CD4-positive, alpha-beta memory T cell (primary cell): Measurements from ENCODE around the gene RAD17. TPM values are rescaled to one million over a fixed set of nuclear protein-coding genes. Genes with fewer than 3 reads are reported as not detected.

Experiments used
- CTCF ChIA-PET: fragments of 350-600 bp; sonication (Branson Sonifier 250); formaldehyde crosslinking; loops from one replicate; lab custom pipeline; 2021; ENCODE audit warnings: inconsistent platforms; ENCODE audit not compliant: partially characterized antibody; lab: Charles Lee
- POLR2A ChIA-PET: fragments of 350-600 bp; sonication (Branson Sonifier 250); formaldehyde crosslinking; loops from one replicate; lab custom pipeline; 2021; ENCODE audit not compliant: partially characterized antibody; lab: Charles Lee
- DNase-seq, 5 donors: peaks; one replicate each; pipeline versions ENCODE4 v3.0.0 to v3.0.0-alpha.2; 2020 to 2022; ENCODE audit warnings: mixed read lengths in 1 of 5
- H3K27ac ChIP-seq: one replicate; pipeline ENCODE4 v1.7.0; 2013; ENCODE audit warnings: low read depth, low read length
- H3K27me3 ChIP-seq: 2 replicates; pipeline ENCODE4 v1.7.0; 2013; ENCODE audit warnings: mild to moderate bottlenecking, low read length, moderate library complexity; ENCODE audit not compliant: insufficient read depth
- H3K36me3 ChIP-seq: 2 replicates; pipeline ENCODE4 v1.7.0; 2013; ENCODE audit warnings: mild to moderate bottlenecking, low read length, moderate library complexity; ENCODE audit not compliant: insufficient read depth
- H3K4me1 ChIP-seq: 2 replicates; pipeline ENCODE4 v1.7.0; 2013; ENCODE audit warnings: mild to moderate bottlenecking, low read length, moderate library complexity; ENCODE audit not compliant: insufficient read depth
- H3K4me3 ChIP-seq, 2 donors: one replicate each; pipeline ENCODE4 v1.7.0; 2013; ENCODE audit warnings: low read length in 2 of 2, mild to moderate bottlenecking in 1 of 2
- H3K9me3 ChIP-seq, 2 donors: one replicate each; pipeline ENCODE4 v1.7.0; 2013; ENCODE audit warnings: low read length in 2 of 2, control low read depth in 1 of 2; ENCODE audit not compliant: control insufficient read depth in 1 of 2
- H3K27ac Mint-ChIP-seq, 7 donors: one replicate each; pipeline ENCODE4 v1.8.0; 2020 to 2021; ENCODE audit warnings: mixed read lengths in 7 of 7, mild to moderate bottlenecking in 6 of 7, inconsistent platforms in 3 of 7, moderate library complexity in 3 of 7
- H3K27me3 Mint-ChIP-seq, 2 donors: one replicate each; pipeline ENCODE4 v1.8.0; 2020 to 2021; ENCODE audit warnings: mixed read lengths in 2 of 2
- H3K36me3 Mint-ChIP-seq, 2 donors: one replicate each; pipeline ENCODE4 v1.8.0; 2020 to 2021; ENCODE audit warnings: mixed read lengths in 2 of 2, inconsistent platforms in 1 of 2, mild to moderate bottlenecking in 1 of 2
- H3K4me1 Mint-ChIP-seq, 4 donors: one replicate each; pipeline ENCODE4 v1.8.0; 2020 to 2021; ENCODE audit warnings: mixed read lengths in 4 of 4, mild to moderate bottlenecking in 1 of 4
- H3K4me3 Mint-ChIP-seq, 8 donors: one replicate each; pipeline ENCODE4 v1.8.0; 2020 to 2021; ENCODE audit warnings: mixed read lengths in 8 of 8, mild to moderate bottlenecking in 7 of 8, moderate library complexity in 6 of 8, inconsistent platforms in 3 of 8
- H3K9me3 Mint-ChIP-seq, 8 donors: one replicate each; pipeline ENCODE4 v1.8.0; 2020 to 2021; ENCODE audit warnings: mixed read lengths in 8 of 8, mild to moderate bottlenecking in 5 of 8, inconsistent platforms in 3 of 8, moderate library complexity in 1 of 8
- intact Hi-C: fragments of 100-400 bp; cut with micrococcal nuclease; formaldehyde crosslinking; loops from one replicate; pipeline ENCODE4 v1.15.1; 2023
- polyA plus RNA-seq, 2 donors: library from polyadenylated mRNA; unstranded; fragments of 300-500 nt; fragmentation: Illumina TruSeq; gene quantifications; one replicate each; pipeline ENCODE4 v1.2.3, GENCODE V29; 2021
- total RNA-seq, 2 experiments: library from RNA; stranded (reverse); gene quantifications; one replicate each; pipeline ENCODE4 v1.2.3, GENCODE V29; 2021

The RAD17 gene
- total and polyA plus RNA-seq, 4 experiments from 2014 or later = 27.5 to 31.1 (median 30.6) TPM

GRCh38 chr5:69374911-69375446, 5.4 kb downstream of the RAD17 start:
- Mint-ChIP-seq H3K36me3 (peaks cover 16 to 36% of the 10 kb centered on the region in 2 donors), H3K9me3 (no peaks in the 10 kb centered on the region), H3K4me1 (peaks cover 6 to 23% (median 12%) of the 10 kb centered on the region in 4 donors), H3K27me3 (no peaks in the 10 kb centered on the region), H3K27ac (no peak overlapping the region), H3K4me3 (no peak overlapping the region)
- no peak overlapping the region for H3K4me3 ChIP-seq
- H3K36me3 ChIP-seq = no peaks in the 10 kb centered on the region
- H3K27me3 ChIP-seq = no peaks in the 10 kb centered on the region
- H3K4me1 ChIP-seq = peaks cover 11% of the 10 kb centered on the region
- intact Hi-C loops = no loop called here
- no peak overlapping the region for H3K27ac ChIP-seq
- DNase-seq = no peak
- ChIA-PET POLR2A (no interaction called here), CTCF (interaction anchor here (1.4 kb wide), 1 partner anchor 41 kb away, joined by 3 read pairs; no protein-coding TSS in a partner anchor)
- no peaks in the 10 kb centered on the region for H3K9me3 ChIP-seq

GRCh38 chr5:69378376-69378775, 8.8 kb downstream of the RAD17 start:
- ChIA-PET POLR2A (no interaction called here), CTCF (no interaction called here)
- no peak for DNase-seq
- Histone ChIP-seq H3K4me1 (no peaks in the 10 kb centered on the region), H3K4me3 (no peak overlapping the region), H3K9me3 (no peaks in the 10 kb centered on the region), H3K27ac (no peak overlapping the region), H3K36me3 (peaks cover 6% of the 10 kb centered on the region), H3K27me3 (no peaks in the 10 kb centered on the region)
- no peak overlapping the region for H3K4me3 Mint-ChIP-seq
- peaks cover 22 to 46% of the 10 kb centered on the region in 2 donors for H3K36me3 Mint-ChIP-seq
- intact Hi-C loops = no loop called here
- H3K27ac Mint-ChIP-seq = no peak overlapping the region
- H3K4me1 Mint-ChIP-seq = peaks cover 0 to 1% (median 0%) of the 10 kb centered on the region in 4 donors
- no peaks in the 10 kb centered on the region for H3K9me3 Mint-ChIP-seq
- H3K27me3 Mint-ChIP-seq = no peaks in the 10 kb centered on the region

DNA sequence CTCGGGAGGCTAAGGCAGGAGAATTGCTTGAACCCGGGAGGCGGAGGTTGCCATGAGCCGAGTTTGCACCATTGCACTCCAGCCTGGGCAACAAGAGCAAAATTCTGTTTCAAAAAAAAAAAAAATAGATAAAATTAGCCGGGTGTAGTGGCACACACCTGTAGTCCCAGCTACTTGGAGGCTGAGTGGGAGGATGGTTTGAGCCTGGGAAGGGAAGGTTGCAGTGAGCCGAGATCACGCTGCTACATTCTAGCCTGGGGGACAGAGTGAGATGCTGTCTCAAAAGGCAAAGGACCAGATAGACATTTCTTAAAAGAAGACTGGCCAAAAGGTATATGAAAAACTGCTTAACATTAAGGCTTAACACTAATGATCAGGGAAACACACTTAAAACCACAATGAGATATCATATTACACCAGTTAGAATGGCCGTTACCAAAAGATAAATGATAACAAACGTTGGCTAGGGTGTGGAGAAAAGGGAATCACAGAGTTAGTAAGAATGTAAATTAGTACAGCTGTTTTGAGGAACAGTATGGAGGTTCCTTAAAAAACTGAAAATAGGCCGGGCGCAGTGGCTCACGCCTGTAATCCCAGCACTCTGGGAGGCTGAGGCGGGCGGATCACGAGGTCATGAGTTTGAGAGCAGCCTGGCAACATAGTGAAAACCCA, 35.2 kb downstream of the RAD17 start:
- Mint-ChIP-seq H3K27me3 (no peaks in the 10 kb centered on the region), H3K36me3 (peaks cover 43% of the 10 kb centered on the region in 2 donors), H3K9me3 (no peaks in the 10 kb centered on the region), H3K27ac (peak overlapping the region in 1 of 7 donors; percentile 29), H3K4me1 (peaks cover 0 to 2% (median 0%) of the 10 kb centered on the region in 4 donors), H3K4me3 (no peak overlapping the region)
- no peak overlapping the region for H3K27ac ChIP-seq
- peaks cover 4% of the 10 kb centered on the region for H3K36me3 ChIP-seq
- POLR2A ChIA-PET = interaction anchor here (0.6 to 0.7 kb wide), 2 partner anchors 13 to 57 kb away, joined by 3 to 4 read pairs; no protein-coding TSS in a partner anchor
- CTCF ChIA-PET = no interaction called here
- no peaks in the 10 kb centered on the region for H3K27me3 ChIP-seq
- H3K9me3 ChIP-seq = no peaks in the 10 kb centered on the region
- intact Hi-C loops = no loop called here
- DNase-seq = no peak
- no peak overlapping the region for H3K4me3 ChIP-seq
- no peaks in the 10 kb centered on the region for H3K4me1 ChIP-seq

DNA sequence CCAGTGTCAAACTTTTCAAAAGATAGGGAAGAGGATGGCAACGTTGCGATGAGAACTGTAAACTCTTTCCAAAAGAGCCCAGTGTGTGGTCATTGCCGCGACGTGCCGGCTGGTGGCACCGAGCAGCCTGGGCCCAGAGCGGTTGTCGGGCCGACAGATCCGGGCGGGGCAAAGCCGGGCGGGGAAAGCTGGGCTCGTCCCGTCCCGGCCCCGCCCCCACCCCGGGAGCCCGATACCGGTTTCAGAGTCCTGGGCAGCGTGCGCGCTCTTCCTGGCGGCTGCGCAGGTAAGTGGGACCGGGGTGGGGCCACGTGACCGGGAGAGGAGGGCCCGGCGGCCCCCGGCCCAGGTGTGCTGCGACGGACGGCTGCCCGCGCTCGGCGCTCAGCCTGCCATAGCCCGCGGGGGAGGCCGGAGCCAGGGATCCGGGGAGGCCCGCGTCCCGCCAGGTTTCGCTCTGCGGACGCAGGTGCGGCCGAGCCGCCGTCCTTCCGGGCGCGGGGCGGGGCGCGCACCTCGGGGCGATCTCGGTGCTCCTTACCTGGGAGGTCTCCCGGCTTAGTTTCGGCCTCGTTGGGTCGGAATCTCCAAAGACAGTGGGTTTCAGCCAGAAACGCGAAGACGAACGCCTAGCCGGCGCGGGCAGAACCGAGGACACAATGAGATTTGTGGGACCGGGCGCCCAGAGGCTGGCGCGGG, 45.4 kb downstream of the RAD17 start, which contains the start of gene MARVELD2:
Gene MARVELD2 (plus strand): TSS at position 232 of the 699 bp plus-strand sequence. CDS start 4,270 bp downstream, outside the sequence.
- H3K36me3 Mint-ChIP-seq = peaks cover 15 to 18% of the 10 kb centered on the region in 2 donors
- peak within 1 kb of the TSS; percentile 42 to 83 (median 74) for H3K27ac Mint-ChIP-seq
- H3K27me3 Mint-ChIP-seq = no peaks in the 10 kb centered on the region
- peaks cover 4% of the 10 kb centered on the region for H3K4me1 ChIP-seq
- DNase-seq = peak; percentile 17 to 58 (median 29)
- CTCF ChIA-PET = no interaction called here
- H3K9me3 Mint-ChIP-seq = no peaks in the 10 kb centered on the region
- H3K36me3 ChIP-seq = peaks cover 3% of the 10 kb centered on the region
- no peaks in the 10 kb centered on the region for H3K9me3 ChIP-seq
- no peaks in the 10 kb centered on the region for H3K27me3 ChIP-seq
- peak within 1 kb of the TSS; percentile 43 for H3K27ac ChIP-seq
- H3K4me3 ChIP-seq = peak within 1 kb of the TSS; percentile 47 to 53
- POLR2A ChIA-PET = no interaction called here
- intact Hi-C loops = loop anchor here (5.0 kb wide), 1 partner anchor 323 kb away; the partner anchor contains the start of gene SLC30A5
- H3K4me1 Mint-ChIP-seq = peaks cover 2 to 18% (median 12%) of the 10 kb centered on the region in 4 donors
- peak within 1 kb of the TSS; percentile 74 to 84 (median 78) for H3K4me3 Mint-ChIP-seq

DNA sequence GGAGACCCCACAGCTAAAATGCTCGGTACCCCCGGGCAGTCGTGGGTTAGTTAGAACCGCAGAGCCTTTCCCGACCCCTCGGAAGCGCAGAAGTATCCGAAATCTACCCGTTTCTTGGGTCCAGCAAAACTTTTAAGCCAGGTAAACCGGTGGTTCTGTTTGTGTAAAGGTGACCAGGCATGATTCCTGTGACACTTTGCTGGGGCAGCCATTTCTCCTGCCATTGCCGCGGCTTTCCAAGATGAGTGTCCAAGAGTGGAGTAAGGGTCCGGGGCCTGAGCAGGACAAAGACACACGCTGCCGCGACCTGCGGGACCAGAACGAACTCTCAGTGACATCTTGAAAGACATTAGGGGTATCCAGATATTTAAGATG, 46.0 kb downstream of the RAD17 start:
- peak overlapping the region; percentile 43 for H3K27ac ChIP-seq
- no peaks in the 10 kb centered on the region for H3K27me3 ChIP-seq
- ChIA-PET POLR2A (no interaction called here), CTCF (no interaction called here)
- Mint-ChIP-seq H3K9me3 (no peaks in the 10 kb centered on the region), H3K4me3 (peak overlapping the region; percentile 74 to 84 (median 78)), H3K4me1 (peaks cover 2 to 18% (median 13%) of the 10 kb centered on the region in 4 donors), H3K27ac (peak overlapping the region in 3 of 7 donors; percentile 42 to 61 (median 46)), H3K36me3 (peaks cover 13 to 15% of the 10 kb centered on the region in 2 donors), H3K27me3 (no peaks in the 10 kb centered on the region)
- DNase-seq = no peak
- H3K36me3 ChIP-seq = no peaks in the 10 kb centered on the region
- H3K4me1 ChIP-seq = peaks cover 4% of the 10 kb centered on the region
- peak overlapping the region; percentile 47 to 53 for H3K4me3 ChIP-seq
- H3K9me3 ChIP-seq = no peaks in the 10 kb centered on the region
- intact Hi-C loops = loop anchor here (5.0 kb wide), 1 partner anchor 323 kb away; the partner anchor contains the start of gene SLC30A5

- peak overlapping the region in 4 of 7 donors; percentile 36 to 69 (median 58) for H3K27ac Mint-ChIP-seq
- Histone ChIP-seq H3K27me3 (no peaks in the 10 kb centered on the region), H3K9me3 (no peaks in the 10 kb centered on the region), H3K36me3 (no peaks in the 10 kb centered on the region), H3K4me1 (peaks cover 4% of the 10 kb centered on the region), H3K4me3 (no peak overlapping the region), H3K27ac (no peak overlapping the region)
- DNase-seq = no peak
- peaks cover 12 to 15% of the 10 kb centered on the region in 2 donors for H3K36me3 Mint-ChIP-seq
- H3K4me3 Mint-ChIP-seq = peak overlapping the region; percentile 74 to 84 (median 78)
- ChIA-PET CTCF (no interaction called here), POLR2A (no interaction called here)
- intact Hi-C loops = loop anchor here (5.0 kb wide), 1 partner anchor 324 kb away; the partner anchor contains the start of gene SLC30A5
- H3K9me3 Mint-ChIP-seq = no peaks in the 10 kb centered on the region
- no peaks in the 10 kb centered on the region for H3K27me3 Mint-ChIP-seq
- H3K4me1 Mint-ChIP-seq = peaks cover 2 to 18% (median 13%) of the 10 kb centered on the region in 4 donors
Measured at GRCh38 chr5:69416180-69416579, 46.6 kb downstream of the RAD17 start.

DNA sequence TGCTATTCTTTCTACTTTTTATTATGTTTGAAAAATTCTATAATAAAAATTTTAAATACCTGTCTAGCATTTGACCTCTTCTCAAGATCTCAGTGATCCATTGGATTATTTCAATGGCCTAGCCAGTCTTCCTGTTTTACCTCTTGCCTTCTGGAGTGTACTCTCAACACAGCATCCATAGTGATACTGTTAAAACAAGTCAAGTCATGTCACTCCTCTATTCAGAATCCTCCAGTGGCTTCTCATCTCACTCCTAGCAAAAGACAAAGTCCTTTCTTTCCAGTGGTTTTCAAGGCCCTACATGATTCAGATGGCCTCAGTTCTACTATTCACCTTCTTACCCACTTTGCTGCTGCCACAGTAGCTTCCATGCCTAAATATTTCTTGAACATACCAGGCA, 47.1 kb downstream of the RAD17 start:
- Histone ChIP-seq H3K27me3 (no peaks in the 10 kb centered on the region), H3K36me3 (no peaks in the 10 kb centered on the region), H3K9me3 (no peaks in the 10 kb centered on the region), H3K4me1 (peaks cover 4% of the 10 kb centered on the region), H3K27ac (no peak overlapping the region), H3K4me3 (no peak overlapping the region)
- H3K36me3 Mint-ChIP-seq = peaks cover 7 to 10% of the 10 kb centered on the region in 2 donors
- no peaks in the 10 kb centered on the region for H3K27me3 Mint-ChIP-seq
- ChIA-PET POLR2A (no interaction called here), CTCF (no interaction called here)
- no peak for DNase-seq
- intact Hi-C loops = loop anchor here (5.0 kb wide), 1 partner anchor 324 kb away; the partner anchor contains the start of gene SLC30A5
- peak overlapping the region in 6 of 8 donors; percentile 2 to 78 (median 51) for H3K4me3 Mint-ChIP-seq
- H3K9me3 Mint-ChIP-seq = no peaks in the 10 kb centered on the region
- H3K27ac Mint-ChIP-seq = peak overlapping the region in 2 of 7 donors; percentile 24 to 69
- H3K4me1 Mint-ChIP-seq = peaks cover 2 to 18% (median 13%) of the 10 kb centered on the region in 4 donors
